Stimulated activated CD8-positive, alpha-beta memory T cell treated with anti-CD3 and anti-CD28 coated beads, Interleukin-15, amount 100 ng/mL, for 48 hours (primary cell): ENCODE measurements around the gene CPEB1.

Experiments
- DNase-seq, 2 donors: peaks; one replicate each; pipeline ENCODE4 v3.0.0-alpha.2; 2020; ENCODE audit warnings: low read depth in 2 of 2

CPEB1 gene

GRCh38 chr15:82595203-82595602, 52.0 kb downstream of the CPEB1 start:
- no peak for DNase-seq

- DNase-seq: no peak
These were observed 59.4 kb downstream of the CPEB1 start for GRCh38 chr15:82587805-82588204.

- DNase-seq: no peak
These were observed 62.1 kb downstream of the CPEB1 start for GRCh38 chr15:82585072-82585471.

- DNase-seq: no peak
These were observed 66.5 kb downstream of the CPEB1 start for GRCh38 chr15:82580713-82581112.

DNA sequence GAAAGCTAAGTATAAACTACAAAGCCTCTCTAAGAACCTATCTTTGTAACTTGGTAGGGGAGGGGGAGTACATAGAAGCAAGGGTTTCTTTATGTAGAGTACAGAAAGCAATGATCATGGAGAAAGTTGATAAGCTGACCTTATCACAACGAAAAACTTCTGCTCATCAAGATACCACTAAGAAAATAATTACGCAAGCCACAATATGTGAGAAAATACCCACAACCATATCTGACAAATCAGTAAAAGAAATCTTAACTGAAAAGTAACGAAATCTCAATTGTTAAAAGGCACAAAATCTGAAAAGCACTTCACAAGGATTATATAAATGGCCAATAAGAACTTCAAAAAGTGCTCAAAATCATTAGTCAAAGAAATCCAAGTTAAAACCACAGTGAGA, 71.8 kb downstream of the CPEB1 start:
- no peak for DNase-seq

DNA sequence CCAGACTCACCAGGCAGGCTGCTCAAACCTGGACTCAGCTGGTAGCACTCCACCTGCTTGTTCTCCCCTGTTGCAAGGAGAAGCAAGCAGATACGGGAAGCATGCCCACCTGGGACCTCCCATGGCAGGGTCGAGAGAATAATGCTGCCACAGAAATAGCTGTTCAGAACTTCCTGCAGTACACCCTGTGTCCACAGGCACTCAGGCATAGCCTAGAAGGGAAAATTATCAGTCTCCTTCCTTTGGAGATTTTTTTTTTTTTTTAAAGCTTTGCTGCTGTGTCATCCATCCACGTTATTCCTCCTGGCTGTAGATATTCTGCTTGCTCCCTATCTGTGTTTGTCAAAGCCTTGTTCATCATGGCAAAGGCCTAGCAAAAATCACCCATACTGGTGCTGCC, 74.2 kb downstream of the CPEB1 start:
- no peak for DNase-seq

GRCh38 chr15:82572311-82572710, 74.9 kb downstream of the CPEB1 start:
- no peak for DNase-seq

- DNase-seq: no peak
These were observed 75.4 kb downstream of the CPEB1 start for GRCh38 chr15:82571722-82572222.

DNA sequence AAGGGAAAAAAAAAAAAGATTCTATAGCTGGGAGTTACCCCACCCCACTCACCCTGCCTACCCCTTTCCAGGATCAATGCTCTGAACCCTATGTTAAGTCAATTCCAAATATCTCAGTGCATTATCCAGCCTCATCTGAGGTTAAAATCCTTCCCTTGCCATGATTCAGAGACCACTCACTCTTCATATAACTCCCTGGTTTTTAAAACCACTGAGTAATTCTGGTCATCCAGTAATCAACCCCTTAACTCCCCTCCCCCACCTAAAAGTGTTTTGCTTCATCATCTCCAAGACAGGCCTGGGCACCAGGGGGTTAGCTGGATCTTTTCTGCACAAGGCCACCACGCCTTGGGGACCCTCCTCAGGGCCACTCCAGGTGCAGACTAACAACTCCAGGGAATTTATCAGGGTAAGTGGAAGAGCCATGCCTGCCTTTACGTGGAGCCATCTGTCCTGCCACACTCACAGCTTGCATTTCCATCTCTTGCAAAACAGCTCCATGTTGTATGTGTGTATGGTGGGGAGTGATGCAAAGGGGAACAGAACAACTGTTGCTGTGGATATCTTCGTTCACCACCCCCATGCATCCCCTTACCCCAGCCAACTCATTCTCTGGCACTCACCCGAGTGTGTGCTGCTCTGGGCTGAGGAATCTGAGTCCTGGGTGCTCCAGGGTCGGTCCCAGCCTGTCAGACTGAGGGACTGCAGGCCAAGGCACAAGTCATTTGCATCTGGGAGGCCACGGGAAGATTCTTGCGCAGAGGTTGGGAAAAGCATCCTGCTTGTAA, 76.2 kb downstream of the CPEB1 start:
- no peak for DNase-seq

GRCh38 chr15:82569834-82570233, 77.3 kb downstream of the CPEB1 start:
- no peak for DNase-seq

DNA sequence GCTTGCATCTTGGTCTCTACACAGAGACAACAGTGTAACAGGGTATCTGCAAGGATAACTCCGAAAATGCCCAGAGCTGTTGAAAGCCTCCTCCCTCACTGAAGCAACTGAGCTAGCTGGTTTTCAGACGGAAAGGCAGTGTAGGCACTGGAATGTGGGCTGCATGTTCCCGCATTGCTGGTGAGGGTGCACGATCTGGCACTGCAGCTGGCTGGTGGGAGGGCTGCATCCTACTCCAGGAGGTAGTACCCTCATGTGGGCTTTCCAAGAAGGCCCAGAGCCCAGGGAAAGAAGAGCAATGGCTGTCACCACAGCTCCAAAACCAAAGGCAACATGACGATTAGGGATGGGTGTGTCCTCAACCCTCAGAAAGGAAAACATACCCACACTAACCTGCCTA, 78.2 kb downstream of the CPEB1 start:
- no peak for DNase-seq

DNA sequence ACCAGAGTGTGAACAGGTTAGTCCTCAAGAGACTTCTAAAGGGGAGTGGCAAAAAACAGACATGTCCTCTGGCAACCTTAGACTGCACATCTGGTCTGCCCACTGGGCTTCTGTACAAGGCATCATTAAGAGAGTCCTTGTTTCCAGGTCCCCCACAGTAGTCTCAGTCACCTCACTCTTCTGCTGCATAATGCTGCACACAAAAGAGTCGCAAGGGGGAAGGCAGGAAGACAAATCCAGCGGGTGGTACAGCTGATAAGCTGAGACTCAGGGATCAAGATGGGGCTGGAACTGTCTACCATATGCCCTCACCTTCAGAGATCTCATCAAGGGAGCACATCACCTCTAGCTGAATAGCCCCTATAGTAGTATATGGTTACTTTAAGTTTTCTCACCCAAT, 79.5 kb downstream of the CPEB1 start:
- DNase-seq: no peak

DNA sequence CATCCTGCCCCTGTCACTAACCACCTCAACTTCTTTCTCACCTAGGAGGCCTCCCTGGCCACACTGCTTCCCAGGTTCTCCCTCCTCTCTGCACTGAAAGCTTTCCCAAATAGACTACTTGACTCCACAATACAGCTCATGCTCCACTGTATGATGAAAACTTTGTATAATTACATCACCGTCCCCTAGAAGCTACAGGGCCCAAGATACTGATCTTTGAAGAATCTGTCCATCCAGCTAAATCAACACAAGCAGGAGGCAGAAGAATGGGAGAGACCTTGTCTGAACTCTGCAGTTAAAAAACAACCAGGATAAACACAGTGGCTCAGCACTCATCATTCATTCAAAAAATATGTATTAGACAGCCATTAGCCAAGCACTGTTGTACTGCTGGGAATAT, 80.5 kb downstream of the CPEB1 start:
- no peak for DNase-seq

GRCh38 chr15:82558502-82558901, 88.7 kb downstream of the CPEB1 start:
- DNase-seq: no peak

DNA sequence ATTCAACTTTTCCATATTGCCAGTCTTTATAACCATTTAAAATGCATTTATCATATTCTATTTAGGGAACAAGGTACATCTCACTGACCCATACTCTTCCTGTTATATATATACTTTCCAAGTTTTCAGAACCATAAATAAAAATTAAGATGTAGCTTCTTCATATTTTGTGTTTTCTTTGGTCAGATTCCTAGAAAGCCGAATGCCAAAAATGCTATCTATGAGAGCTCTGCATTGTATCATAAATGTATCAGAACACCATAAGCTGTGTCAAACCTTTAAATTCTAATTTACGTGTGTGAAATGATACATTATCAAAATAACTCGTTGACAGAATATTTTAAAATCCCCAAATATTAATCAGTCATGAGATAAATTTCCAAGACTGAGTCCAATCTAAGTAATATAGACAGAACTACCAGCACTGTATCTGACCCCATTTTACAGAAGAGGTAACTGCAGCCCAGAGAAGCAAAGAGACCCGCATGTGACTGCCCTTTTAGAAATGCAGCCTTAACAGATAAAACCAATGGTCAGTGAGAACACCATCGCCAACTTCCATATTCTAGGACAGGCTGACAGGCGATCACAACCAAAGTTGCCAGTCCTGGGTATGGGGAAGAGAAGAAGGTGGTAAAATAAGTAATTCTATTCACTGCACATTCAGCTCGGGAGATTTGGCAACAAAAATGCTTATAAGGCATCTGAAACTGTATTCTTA, 90.7 kb downstream of the CPEB1 start:
- no peak for DNase-seq

- DNase-seq: no peak
These were observed 92.3 kb downstream of the CPEB1 start for GRCh38 chr15:82554849-82555248.

DNA sequence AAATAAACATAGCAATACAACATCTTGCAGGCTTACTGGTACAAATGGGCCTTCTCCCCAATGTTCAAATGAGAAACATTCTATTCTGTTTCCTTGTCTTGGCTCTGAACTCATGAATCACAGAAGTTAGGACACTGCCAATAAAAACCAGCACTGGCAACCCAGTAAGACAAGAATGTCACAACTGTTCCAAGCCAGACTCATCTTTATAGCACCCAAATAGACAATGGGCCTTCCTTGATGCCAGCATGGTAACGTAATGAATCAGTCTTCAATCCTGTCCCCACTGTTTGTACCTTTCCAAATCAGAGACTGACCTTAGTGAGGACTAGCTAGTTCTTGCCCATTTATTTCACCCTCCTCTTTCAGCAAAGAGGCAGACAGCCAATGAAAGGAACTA, 92.8 kb downstream of the CPEB1 start:
- no peak for DNase-seq

DNA sequence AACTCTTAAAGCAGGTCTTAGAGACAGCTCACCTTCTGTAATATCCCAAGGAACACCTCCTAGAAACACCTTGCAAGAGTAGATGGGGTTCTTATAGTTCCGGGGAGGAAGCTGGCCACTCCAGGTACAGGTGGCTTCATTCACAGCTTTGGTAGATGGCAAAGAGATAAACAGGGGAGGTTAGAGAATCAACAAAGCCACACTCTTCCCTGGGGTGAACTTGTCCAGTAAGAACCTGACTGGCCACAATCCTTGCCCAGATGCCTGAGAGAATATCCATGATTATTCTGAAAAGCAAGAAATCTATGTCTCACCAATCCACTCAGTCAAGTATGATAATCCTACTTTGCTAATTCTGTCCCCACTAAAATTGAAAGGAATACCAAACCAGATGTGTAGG, 93.3 kb downstream of the CPEB1 start:
- DNase-seq: no peak

DNA sequence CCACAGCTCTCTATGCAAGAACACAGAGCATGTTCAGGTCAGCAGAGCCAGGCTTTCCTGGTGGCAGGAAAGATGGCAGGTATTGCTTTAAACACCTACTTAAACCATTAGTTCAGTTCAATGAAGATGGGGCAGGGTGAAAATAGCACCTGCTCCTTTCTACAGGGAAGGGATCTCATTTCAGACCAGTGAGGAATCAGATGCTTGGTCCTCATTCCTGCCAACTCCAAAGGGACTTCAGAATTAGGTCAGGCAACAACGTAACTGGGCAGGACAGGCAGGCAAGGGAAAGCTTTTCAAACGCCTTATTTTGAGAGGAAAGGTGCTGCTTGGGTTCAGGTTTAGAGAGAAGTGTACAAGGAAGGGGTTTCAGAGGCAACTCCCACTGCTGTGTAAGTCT, 94.3 kb downstream of the CPEB1 start:
- no peak for DNase-seq

DNA sequence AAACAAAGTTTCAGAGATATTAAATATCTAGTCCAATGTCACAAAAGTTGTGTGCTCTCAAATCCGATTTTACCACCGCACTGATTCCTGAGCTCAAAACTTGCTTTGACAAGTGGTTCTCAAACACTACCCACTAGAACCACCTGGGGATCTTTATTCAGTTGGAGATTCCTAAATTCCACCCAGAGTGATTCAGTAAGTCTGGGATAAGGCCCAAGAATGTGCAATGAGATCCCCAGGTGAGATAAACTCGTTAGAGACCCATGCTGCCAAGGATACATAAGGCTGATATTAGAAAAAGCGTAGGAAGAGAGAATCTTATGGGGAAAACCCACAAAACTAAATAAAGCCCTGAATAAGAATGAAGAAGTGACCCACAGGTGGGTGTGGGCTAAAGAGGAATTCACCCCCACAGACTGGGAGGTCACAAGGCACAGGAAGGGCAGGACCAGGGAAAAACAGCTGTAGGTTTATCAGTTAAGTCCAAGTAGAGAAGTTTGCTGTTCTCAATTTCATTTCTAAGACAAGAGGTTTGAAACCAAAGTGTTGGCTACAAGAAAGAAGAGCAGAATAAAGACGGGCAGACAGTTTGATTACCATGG, 95.4 kb downstream of the CPEB1 start:
- DNase-seq: no peak

DNA sequence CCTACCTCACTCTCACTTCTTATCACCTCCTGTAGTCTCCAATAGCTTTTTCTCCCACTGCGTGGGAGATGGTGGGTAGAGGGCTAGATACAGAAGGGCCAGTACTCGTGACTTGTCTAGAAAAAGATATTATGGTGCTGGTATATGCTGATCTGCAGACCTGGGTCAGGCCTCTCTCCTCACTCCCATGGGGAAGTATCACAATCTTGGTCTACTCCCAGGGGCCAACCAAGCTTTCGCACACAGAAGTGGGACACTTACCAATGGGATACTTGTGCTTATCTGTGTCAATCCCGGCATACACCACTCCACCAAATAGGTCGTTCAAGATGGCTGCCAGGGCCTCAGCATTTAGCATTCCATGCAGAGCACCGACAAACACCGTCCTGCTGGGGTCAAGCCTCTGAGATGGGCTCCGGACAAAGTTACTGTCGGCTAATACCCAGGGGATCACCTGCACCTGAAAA, 97.9 kb downstream of the CPEB1 start:
- no peak for DNase-seq

DNA sequence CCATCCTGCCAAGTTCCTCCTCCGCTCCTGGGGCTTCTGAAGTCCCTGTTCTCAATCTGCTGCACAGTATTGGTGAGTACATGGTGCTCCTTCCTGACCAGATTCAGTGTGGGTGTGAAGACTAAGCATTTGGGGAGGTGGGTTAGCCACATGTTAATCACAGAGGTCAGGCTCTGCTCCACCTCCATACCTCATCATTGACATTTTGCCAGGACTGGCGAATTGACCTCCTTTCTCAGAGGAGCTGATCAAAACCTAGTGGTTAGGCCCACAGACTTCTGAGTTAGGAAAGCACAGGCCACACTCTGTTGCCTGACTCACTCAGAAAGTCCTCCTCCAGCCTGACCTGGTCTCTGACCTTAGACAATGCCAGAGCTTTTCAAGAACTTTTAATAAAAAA, 98.5 kb downstream of the CPEB1 start:
- DNase-seq: peak; percentile 33 to 41

DNA sequence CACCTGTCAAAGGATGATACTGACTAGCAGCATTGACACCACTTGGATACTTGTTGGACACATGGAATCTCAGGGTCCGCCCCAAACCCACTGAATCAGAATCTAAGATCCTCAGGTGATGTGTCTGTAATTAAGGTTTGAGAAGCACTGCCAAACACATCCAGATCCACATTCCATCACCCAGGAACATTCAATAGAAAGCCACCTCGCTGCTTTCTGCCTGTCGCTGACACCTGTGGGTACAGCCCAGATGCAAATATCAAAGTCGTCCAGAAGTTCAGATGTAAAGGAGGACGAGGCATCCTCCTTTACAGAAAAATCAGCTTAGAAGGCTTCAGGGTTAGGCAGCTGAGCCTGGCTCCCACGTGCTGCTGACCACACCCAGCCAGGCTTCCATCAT, 101.7 kb downstream of the CPEB1 start:
- DNase-seq: no peak
